SU-DHL-6 (cell line): Measurements from ENCODE around the gene CAPN14.

ENCODE experiments used
- EZH2phosphoT487 ChIP-seq: fragments of 200-600 bp; sonication (generic), shearing (Covaris generic); conservative IDR thresholded peaks from 2 replicates; pipeline ENCODE4 v1.6.1; 2018; ENCODE audit warnings: mild to moderate bottlenecking, antibody characterized with exemption, low read length, moderate library complexity, mixed read lengths
- TF ChIP-seq, protein P1 (sequence below): fragments of 200-600 bp; sonication (generic); IDR thresholded peaks from one replicate; pipeline ENCODE4 v1.5.1; 2017; ENCODE audit warnings: antibody characterized with exemption, mild to moderate bottlenecking, low read length, moderate library complexity; ENCODE audit not compliant: insufficient read depth, poor library complexity, severe bottlenecking

GRCh38 chr2:31253356-31254131 is 36.2 kb upstream of the CAPN14 start:
- TF ChIP-seq, protein P1, sequence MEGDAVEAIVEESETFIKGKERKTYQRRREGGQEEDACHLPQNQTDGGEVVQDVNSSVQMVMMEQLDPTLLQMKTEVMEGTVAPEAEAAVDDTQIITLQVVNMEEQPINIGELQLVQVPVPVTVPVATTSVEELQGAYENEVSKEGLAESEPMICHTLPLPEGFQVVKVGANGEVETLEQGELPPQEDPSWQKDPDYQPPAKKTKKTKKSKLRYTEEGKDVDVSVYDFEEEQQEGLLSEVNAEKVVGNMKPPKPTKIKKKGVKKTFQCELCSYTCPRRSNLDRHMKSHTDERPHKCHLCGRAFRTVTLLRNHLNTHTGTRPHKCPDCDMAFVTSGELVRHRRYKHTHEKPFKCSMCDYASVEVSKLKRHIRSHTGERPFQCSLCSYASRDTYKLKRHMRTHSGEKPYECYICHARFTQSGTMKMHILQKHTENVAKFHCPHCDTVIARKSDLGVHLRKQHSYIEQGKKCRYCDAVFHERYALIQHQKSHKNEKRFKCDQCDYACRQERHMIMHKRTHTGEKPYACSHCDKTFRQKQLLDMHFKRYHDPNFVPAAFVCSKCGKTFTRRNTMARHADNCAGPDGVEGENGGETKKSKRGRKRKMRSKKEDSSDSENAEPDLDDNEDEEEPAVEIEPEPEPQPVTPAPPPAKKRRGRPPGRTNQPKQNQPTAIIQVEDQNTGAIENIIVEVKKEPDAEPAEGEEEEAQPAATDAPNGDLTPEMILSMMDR: no peak
- no peak for TF ChIP-seq EZH2phosphoT487
